ENCODE measurements around the gene GRK3. TPM values are rescaled to one million over a fixed set of nuclear protein-coding genes. Genes with fewer than 3 reads are reported as not detected.

The GRK3 gene
- total and polyA plus RNA-seq, 7 donors = 1.2 to 9.6 (median 7.2) TPM

DNA sequence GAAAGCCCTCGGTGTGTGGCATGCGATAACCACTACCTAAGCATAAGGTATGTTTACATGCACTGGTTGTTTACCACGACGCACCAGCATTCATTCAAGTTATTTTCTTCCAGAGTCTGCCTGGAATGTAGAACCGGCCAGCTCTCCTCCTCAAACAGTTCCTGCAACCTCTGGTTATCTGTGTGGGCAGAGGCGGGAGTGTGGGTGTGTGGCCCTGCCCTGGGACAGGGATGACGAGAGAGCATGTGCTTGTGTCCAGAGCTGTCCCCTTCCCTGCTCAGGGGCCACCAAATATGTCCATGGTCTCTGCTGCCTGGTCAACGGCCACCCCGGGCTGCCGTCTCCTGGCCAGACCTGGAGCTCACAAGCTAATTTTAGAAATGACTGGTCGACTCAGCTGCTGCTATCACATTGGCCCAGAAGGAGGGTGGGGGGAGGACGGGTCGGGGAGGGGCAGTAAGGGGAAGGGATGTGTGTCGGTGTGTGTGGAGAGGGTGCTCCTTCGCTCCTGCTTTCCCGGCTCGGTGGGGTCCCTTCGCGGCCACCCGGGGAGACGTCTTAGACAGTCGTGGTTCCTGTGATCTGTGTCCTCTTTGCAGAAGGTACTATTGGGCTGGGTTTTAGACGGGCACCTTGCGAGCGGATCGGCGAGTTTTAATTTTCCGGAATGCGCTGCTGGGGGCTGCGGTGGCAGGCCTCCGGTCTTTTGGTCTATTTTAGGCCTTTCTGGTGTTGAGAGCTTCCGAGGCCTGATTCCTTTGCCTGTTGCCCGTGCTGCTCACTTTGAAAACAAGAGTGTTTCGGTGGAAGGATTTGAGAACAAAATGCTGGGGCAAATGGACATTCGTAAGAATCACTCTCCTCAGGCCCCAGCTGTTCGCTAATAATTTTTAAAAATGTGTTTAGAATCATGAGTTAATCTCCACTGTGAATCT is 177.5 kb downstream of the GRK3 start, which contains the start of gene MYO18B:
Gene MYO18B, plus strand, starts transcription at position 497 of the 935 bp plus-strand sequence. CDS start 18,905 bp downstream, outside the sequence.
- TF ChIP-seq POLR2A (IDR thresholded peaks at IDR 0.05) = no peak
- TF ChIP-seq EP300 (IDR thresholded peaks at IDR 0.05) = no peak
- H3K36me3 ChIP-seq = no peaks in the 10 kb centered on the region
- no peaks in the 10 kb centered on the region for H3K9me3 ChIP-seq
- no peak within 1 kb of the TSS for H3K4me3 ChIP-seq
- DNase-seq = no peak
- no peaks in the 10 kb centered on the region for H3K4me1 ChIP-seq
- intact Hi-C loops (cut with DNase I) = no loop called here
- H3K27me3 ChIP-seq = no peaks in the 10 kb centered on the region
- no peak within 1 kb of the TSS for H3K27ac ChIP-seq
- 86 to 89% methylated on average over 36 of the region's 36 CpGs for WGBS, 2 donors

DNA sequence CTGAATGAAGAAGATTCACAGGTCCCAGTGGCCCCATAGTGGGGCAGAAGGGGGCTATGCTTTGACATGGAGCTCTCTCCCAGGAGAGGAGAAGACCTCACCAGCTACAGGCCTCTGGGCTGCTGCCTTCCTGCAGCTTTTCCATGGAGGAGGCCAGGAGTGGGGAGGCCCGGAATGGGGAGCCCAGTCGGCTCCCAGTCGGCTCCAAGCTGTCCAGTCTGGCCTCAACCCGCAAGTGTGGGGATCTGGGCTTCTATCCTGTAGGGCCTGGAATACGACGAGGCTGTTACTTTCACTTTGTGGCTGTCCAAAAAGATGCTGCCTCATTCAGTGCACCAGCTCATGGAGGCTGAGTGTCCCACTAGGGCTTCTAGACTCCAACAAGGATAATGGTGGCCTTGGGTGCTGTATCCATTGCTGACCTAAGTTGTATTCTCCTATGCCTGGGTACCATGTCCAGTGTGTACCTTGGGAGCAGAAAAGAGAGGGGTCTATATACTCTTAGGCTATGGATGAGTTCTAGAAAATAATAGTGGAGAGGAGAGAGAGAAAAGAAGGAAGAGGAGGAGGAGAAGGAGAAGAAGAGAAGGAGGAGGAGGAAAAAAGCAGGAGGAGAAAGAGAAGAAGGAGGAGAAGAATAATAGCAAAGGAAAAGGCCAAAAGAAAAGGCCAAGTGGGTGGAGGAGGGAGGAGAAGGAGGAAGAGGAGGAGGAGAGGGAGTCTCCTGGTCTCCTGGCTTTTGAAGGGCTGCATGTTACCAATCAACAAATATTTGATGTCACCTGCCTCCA is 178.6 kb downstream of the GRK3 start:
- H3K9me3 ChIP-seq = no peaks in the 10 kb centered on the region
- H3K27me3 ChIP-seq = no peaks in the 10 kb centered on the region
- H3K36me3 ChIP-seq = no peaks in the 10 kb centered on the region
- TF ChIP-seq EP300 (IDR thresholded peaks at IDR 0.05) (no peak), POLR2AphosphoS5 (IDR thresholded peaks at IDR 0.05) (no peak), POLR2A (IDR thresholded peaks at IDR 0.05) (no peak)
- TF ChIP-seq, protein P1, sequence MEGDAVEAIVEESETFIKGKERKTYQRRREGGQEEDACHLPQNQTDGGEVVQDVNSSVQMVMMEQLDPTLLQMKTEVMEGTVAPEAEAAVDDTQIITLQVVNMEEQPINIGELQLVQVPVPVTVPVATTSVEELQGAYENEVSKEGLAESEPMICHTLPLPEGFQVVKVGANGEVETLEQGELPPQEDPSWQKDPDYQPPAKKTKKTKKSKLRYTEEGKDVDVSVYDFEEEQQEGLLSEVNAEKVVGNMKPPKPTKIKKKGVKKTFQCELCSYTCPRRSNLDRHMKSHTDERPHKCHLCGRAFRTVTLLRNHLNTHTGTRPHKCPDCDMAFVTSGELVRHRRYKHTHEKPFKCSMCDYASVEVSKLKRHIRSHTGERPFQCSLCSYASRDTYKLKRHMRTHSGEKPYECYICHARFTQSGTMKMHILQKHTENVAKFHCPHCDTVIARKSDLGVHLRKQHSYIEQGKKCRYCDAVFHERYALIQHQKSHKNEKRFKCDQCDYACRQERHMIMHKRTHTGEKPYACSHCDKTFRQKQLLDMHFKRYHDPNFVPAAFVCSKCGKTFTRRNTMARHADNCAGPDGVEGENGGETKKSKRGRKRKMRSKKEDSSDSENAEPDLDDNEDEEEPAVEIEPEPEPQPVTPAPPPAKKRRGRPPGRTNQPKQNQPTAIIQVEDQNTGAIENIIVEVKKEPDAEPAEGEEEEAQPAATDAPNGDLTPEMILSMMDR (IDR thresholded peaks at IDR 0.05) = no peak
- no peak for DNase-seq
- intact Hi-C loops (cut with DNase I) = no loop called here
- WGBS, 2 donors = 87 to 91% methylated on average over 6 of the region's 6 CpGs
- H3K4me1 ChIP-seq = no peaks in the 10 kb centered on the region
- H3K27ac ChIP-seq = no peak overlapping the region
- H3K4me3 ChIP-seq = no peak overlapping the region

DNA sequence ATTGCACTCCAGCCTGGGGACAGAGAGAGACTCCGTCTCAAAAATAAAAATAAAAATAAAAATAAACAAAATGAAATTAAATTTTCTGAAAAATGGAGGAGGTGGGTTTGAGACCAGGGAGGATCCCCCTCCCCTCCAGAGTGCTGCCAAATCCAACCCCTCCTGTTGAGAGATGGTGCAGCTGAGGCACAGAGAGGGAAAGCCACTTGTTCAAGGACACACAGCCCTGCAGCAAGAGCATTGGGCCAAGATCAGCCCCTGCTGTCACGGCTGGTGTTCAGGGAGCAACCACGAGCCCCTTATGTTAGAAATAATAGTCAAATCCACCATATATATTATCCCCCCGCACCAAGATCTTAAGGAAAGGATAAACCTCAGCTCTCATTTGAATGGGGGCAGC is 180.2 kb downstream of the GRK3 start:
- intact Hi-C loops (cut with DNase I) = no loop called here

DNA sequence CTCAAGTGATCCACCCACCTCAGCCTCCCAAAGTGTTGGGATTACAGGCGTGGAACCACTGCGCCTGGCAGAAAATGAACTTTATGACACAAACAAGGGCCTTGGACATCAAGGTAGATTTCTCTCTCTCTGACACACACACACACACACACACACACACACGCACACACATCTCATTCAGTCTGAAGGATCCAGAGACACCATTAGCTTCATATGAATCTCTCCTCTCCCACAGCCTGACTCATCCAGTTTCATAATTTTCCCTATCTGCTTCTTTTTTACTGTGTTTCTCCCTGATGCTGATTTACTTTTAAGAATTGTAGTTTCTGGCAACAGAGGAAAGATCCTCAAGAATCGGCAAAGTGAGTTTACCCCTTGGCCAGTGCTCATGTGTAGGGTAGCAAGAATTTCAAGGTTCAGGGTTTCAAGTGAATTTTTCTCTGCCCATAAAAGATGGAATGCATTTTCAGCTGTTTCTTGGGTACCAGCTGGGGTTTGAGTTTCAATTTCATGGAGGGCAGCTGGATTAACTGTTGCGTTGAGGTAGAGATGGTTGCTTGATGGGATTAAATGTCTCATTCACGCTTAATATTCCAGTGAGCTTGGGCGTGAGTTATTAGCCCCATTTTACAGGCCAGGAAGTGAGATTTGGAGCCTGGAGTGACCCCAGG is 181.0 kb downstream of the GRK3 start:
- peak; percentile 12 for DNase-seq
- Histone ChIP-seq H3K9me3 (no peaks in the 10 kb centered on the region), H3K4me1 (no peaks in the 10 kb centered on the region), H3K27me3 (no peaks in the 10 kb centered on the region), H3K36me3 (no peaks in the 10 kb centered on the region), H3K4me3 (no peak overlapping the region), H3K27ac (no peak overlapping the region)
- intact Hi-C loops (cut with DNase I) = no loop called here
- 55 to 80% methylated on average over 7 of the region's 7 CpGs for WGBS, 2 donors
- TF ChIP-seq POLR2A (IDR thresholded peaks at IDR 0.05) (no peak), POLR2AphosphoS5 (IDR thresholded peaks at IDR 0.05) (no peak), EP300 (IDR thresholded peaks at IDR 0.05) (no peak)
- TF ChIP-seq, protein P1 (IDR thresholded peaks at IDR 0.05) = no peak

More for the DNA sequence above, 180.2 kb downstream of the GRK3 start:
- TF ChIP-seq POLR2A (IDR thresholded peaks at IDR 0.05) = no peak
- no peak for TF ChIP-seq POLR2AphosphoS5 (IDR thresholded peaks at IDR 0.05)
- no peak for TF ChIP-seq EP300 (IDR thresholded peaks at IDR 0.05)
- TF ChIP-seq, protein P1 (IDR thresholded peaks at IDR 0.05) = no peak
- Histone ChIP-seq H3K27ac (no peak overlapping the region), H3K4me3 (no peak overlapping the region), H3K9me3 (no peaks in the 10 kb centered on the region), H3K27me3 (no peaks in the 10 kb centered on the region), H3K36me3 (no peaks in the 10 kb centered on the region), H3K4me1 (no peaks in the 10 kb centered on the region)
- DNase-seq = peak; percentile 13
- WGBS, 2 donors = 85 to 92% methylated on average over 4 of the region's 4 CpGs
